WTC11 (cell line): ENCODE measurements around the gene CDH12. TPM values are rescaled to one million over a fixed set of nuclear protein-coding genes. Genes with fewer than 3 reads are reported as not detected.

Source experiments
- ATAC-seq: fragments of 200-7000 bp; cut with Tn5 transposase; 2 replicates; pipeline ENCODE4 v1.10.0; 2021; ENCODE audit warnings: mild to moderate bottlenecking, moderate library complexity
- CTCF ChIA-PET: fragments of 300-600 bp; sonication (Branson Sonifier 250); formaldehyde crosslinking; loops from one replicate; lab custom pipeline; 2021; ENCODE audit warnings: antibody characterized with exemption; lab: Charles Lee
- POLR2A ChIA-PET: fragments of 350-600 bp; sonication (Branson Sonifier 250); formaldehyde crosslinking; loops from one replicate; lab custom pipeline; 2021; ENCODE audit warnings: antibody characterized with exemption; lab: Charles Lee
- DNase-seq: peaks from one replicate; pipeline ENCODE4 v3.0.0; 2021; ENCODE audit warnings: low spot score
- H3K27ac Mint-ChIP-seq: 2 replicates; pipeline ENCODE4 v1.8.0; 2021; ENCODE audit warnings: mixed read lengths
- H3K27me3 Mint-ChIP-seq: 2 replicates; pipeline ENCODE4 v1.8.0; 2021; ENCODE audit warnings: low read depth, mild to moderate bottlenecking, moderate library complexity, mixed read lengths
- H3K36me3 Mint-ChIP-seq: 2 replicates; pipeline ENCODE4 v1.8.0; 2021; ENCODE audit warnings: mixed read lengths
- H3K4me1 Mint-ChIP-seq: 2 replicates; pipeline ENCODE4 v1.8.0; 2022; ENCODE audit warnings: mixed read lengths
- H3K4me3 Mint-ChIP-seq: 2 replicates; pipeline ENCODE4 v1.8.0; 2021; ENCODE audit warnings: mild to moderate bottlenecking, moderate library complexity, mixed read lengths
- H3K9me3 Mint-ChIP-seq: 2 replicates; pipeline ENCODE4 v1.8.0; 2021; ENCODE audit warnings: mixed read lengths
- CREB1 ChIP-seq: sonication (generic); formaldehyde crosslinking; IDR thresholded peaks from 2 replicates; pipeline ENCODE4 v1.8.0; 2023; ENCODE audit warnings: mild to moderate bottlenecking, missing genetic modification reagents
- EMX1 ChIP-seq: fragments of 250-450 bp; sonication (Bioruptor Pico); IDR thresholded peaks from 2 replicates; pipeline ENCODE4 v1.8.0; 2021; ENCODE audit warnings: mild to moderate bottlenecking
- FOXP1 ChIP-seq: sonication (generic); formaldehyde crosslinking; IDR thresholded peaks from 2 replicates; pipeline ENCODE4 v1.8.0; 2022; ENCODE audit warnings: missing genetic modification reagents, mild to moderate bottlenecking, moderate library complexity, borderline replicate concordance
- NFE2L1 ChIP-seq: sonication (generic); formaldehyde crosslinking; IDR thresholded peaks from 2 replicates; pipeline ENCODE4 v1.8.1; 2023; ENCODE audit warnings: missing genetic modification reagents
- SMAD4 ChIP-seq: sonication (generic); formaldehyde crosslinking; IDR thresholded peaks from 2 replicates; pipeline ENCODE4 v1.8.0; 2022; ENCODE audit warnings: mild to moderate bottlenecking, missing genetic modification reagents
- ZNF219 ChIP-seq: sonication (generic); formaldehyde crosslinking; IDR thresholded peaks from 2 replicates; pipeline ENCODE4 v1.8.0; 2023; ENCODE audit warnings: missing genetic modification reagents, mild to moderate bottlenecking, borderline replicate concordance
- total RNA-seq: library from RNA; stranded (reverse); gene quantifications from 3 replicates; pipeline ENCODE4 v1.2.3, GENCODE V29; 2021
- TF ChIP-seq, protein P1 (sequence below): sonication (generic); formaldehyde crosslinking; IDR thresholded peaks from 2 replicates; pipeline ENCODE4 v1.8.1; 2023; ENCODE audit warnings: mild to moderate bottlenecking, missing genetic modification reagents, moderate library complexity
- TF ChIP-seq, protein P2 (sequence below): sonication (generic); formaldehyde crosslinking; IDR thresholded peaks from 2 replicates; pipeline ENCODE4 v1.8.0; 2023; ENCODE audit warnings: missing genetic modification reagents, mild to moderate bottlenecking, borderline replicate concordance
- TF ChIP-seq, protein P3 (sequence below): sonication (generic); formaldehyde crosslinking; IDR thresholded peaks from 2 replicates; pipeline ENCODE4 v1.8.0; 2022; ENCODE audit warnings: missing genetic modification reagents
- TF ChIP-seq, protein P4 (sequence below): sonication (generic); formaldehyde crosslinking; IDR thresholded peaks from 2 replicates; pipeline ENCODE4 v1.8.1; 2023; ENCODE audit warnings: mild to moderate bottlenecking, missing genetic modification reagents, moderate library complexity
- TF ChIP-seq, protein P5 (sequence below): sonication (generic); formaldehyde crosslinking; IDR thresholded peaks from 2 replicates; pipeline ENCODE4 v1.8.1; 2023; ENCODE audit warnings: mild to moderate bottlenecking, moderate library complexity, missing genetic modification reagents
- TF ChIP-seq, protein P6 (sequence below): fragments of 250-450 bp; sonication (Bioruptor Pico); IDR thresholded peaks from 2 replicates; pipeline ENCODE4 v1.9.0; 2021; ENCODE audit warnings: mild to moderate bottlenecking, borderline replicate concordance

The CDH12 gene
- total RNA-seq, 1 experiment from 2014 or later, result not detected

GRCh38 chr5:21806943-21807342 lies 1046.2 kb downstream of the CDH12 start:
- ChIA-PET POLR2A (no interaction called here), CTCF (no interaction called here)
- Mint-ChIP-seq H3K27me3 (no peaks in the 10 kb centered on the region), H3K36me3 (no peaks in the 10 kb centered on the region), H3K4me1 (0 out of 2 replicates have a peak, but pooled peaks cover 7% of the 10 kb centered on the region), H3K27ac (no peak overlapping the region), H3K9me3 (peaks cover 6% of the 10 kb centered on the region; the same call in 1 of the 2 replicates), H3K4me3 (no peak overlapping the region)
- no peak for TF ChIP-seq NFE2L1
- TF ChIP-seq EMX1, result no peak
- TF ChIP-seq ZNF219 (CRISPR knock-in tag), result no peak
- TF ChIP-seq, protein P1, sequence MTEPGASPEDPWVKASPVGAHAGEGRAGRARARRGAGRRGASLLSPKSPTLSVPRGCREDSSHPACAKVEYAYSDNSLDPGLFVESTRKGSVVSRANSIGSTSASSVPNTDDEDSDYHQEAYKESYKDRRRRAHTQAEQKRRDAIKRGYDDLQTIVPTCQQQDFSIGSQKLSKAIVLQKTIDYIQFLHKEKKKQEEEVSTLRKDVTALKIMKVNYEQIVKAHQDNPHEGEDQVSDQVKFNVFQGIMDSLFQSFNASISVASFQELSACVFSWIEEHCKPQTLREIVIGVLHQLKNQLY (CRISPR knock-in tag), result no peak
- TF ChIP-seq, protein P2, sequence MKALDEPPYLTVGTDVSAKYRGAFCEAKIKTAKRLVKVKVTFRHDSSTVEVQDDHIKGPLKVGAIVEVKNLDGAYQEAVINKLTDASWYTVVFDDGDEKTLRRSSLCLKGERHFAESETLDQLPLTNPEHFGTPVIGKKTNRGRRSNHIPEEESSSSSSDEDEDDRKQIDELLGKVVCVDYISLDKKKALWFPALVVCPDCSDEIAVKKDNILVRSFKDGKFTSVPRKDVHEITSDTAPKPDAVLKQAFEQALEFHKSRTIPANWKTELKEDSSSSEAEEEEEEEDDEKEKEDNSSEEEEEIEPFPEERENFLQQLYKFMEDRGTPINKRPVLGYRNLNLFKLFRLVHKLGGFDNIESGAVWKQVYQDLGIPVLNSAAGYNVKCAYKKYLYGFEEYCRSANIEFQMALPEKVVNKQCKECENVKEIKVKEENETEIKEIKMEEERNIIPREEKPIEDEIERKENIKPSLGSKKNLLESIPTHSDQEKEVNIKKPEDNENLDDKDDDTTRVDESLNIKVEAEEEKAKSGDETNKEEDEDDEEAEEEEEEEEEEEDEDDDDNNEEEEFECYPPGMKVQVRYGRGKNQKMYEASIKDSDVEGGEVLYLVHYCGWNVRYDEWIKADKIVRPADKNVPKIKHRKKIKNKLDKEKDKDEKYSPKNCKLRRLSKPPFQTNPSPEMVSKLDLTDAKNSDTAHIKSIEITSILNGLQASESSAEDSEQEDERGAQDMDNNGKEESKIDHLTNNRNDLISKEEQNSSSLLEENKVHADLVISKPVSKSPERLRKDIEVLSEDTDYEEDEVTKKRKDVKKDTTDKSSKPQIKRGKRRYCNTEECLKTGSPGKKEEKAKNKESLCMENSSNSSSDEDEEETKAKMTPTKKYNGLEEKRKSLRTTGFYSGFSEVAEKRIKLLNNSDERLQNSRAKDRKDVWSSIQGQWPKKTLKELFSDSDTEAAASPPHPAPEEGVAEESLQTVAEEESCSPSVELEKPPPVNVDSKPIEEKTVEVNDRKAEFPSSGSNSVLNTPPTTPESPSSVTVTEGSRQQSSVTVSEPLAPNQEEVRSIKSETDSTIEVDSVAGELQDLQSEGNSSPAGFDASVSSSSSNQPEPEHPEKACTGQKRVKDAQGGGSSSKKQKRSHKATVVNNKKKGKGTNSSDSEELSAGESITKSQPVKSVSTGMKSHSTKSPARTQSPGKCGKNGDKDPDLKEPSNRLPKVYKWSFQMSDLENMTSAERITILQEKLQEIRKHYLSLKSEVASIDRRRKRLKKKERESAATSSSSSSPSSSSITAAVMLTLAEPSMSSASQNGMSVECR, result no peak
- TF ChIP-seq, protein P3, sequence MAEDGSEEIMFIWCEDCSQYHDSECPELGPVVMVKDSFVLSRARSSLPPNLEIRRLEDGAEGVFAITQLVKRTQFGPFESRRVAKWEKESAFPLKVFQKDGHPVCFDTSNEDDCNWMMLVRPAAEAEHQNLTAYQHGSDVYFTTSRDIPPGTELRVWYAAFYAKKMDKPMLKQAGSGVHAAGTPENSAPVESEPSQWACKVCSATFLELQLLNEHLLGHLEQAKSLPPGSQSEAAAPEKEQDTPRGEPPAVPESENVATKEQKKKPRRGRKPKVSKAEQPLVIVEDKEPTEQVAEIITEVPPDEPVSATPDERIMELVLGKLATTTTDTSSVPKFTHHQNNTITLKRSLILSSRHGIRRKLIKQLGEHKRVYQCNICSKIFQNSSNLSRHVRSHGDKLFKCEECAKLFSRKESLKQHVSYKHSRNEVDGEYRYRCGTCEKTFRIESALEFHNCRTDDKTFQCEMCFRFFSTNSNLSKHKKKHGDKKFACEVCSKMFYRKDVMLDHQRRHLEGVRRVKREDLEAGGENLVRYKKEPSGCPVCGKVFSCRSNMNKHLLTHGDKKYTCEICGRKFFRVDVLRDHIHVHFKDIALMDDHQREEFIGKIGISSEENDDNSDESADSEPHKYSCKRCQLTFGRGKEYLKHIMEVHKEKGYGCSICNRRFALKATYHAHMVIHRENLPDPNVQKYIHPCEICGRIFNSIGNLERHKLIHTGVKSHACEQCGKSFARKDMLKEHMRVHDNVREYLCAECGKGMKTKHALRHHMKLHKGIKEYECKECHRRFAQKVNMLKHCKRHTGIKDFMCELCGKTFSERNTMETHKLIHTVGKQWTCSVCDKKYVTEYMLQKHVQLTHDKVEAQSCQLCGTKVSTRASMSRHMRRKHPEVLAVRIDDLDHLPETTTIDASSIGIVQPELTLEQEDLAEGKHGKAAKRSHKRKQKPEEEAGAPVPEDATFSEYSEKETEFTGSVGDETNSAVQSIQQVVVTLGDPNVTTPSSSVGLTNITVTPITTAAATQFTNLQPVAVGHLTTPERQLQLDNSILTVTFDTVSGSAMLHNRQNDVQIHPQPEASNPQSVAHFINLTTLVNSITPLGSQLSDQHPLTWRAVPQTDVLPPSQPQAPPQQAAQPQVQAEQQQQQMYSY (CRISPR knock-in tag), result no peak
- TF ChIP-seq SMAD4, result no peak
- TF ChIP-seq, protein P4, sequence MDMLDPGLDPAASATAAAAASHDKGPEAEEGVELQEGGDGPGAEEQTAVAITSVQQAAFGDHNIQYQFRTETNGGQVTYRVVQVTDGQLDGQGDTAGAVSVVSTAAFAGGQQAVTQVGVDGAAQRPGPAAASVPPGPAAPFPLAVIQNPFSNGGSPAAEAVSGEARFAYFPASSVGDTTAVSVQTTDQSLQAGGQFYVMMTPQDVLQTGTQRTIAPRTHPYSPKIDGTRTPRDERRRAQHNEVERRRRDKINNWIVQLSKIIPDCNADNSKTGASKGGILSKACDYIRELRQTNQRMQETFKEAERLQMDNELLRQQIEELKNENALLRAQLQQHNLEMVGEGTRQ, result no peak
- no peak for TF ChIP-seq FOXP1 (CRISPR knock-in tag)
- TF ChIP-seq CREB1 (CRISPR knock-in tag), result no peak
- TF ChIP-seq, protein P5, sequence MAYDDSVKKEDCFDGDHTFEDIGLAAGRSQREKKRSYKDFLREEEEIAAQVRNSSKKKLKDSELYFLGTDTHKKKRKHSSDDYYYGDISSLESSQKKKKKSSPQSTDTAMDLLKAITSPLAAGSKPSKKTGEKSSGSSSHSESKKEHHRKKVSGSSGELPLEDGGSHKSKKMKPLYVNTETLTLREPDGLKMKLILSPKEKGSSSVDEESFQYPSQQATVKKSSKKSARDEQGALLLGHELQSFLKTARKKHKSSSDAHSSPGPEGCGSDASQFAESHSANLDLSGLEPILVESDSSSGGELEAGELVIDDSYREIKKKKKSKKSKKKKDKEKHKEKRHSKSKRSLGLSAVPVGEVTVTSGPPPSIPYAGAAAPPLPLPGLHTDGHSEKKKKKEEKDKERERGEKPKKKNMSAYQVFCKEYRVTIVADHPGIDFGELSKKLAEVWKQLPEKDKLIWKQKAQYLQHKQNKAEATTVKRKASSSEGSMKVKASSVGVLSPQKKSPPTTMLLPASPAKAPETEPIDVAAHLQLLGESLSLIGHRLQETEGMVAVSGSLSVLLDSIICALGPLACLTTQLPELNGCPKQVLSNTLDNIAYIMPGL, result no peak
- TF ChIP-seq, protein P6, sequence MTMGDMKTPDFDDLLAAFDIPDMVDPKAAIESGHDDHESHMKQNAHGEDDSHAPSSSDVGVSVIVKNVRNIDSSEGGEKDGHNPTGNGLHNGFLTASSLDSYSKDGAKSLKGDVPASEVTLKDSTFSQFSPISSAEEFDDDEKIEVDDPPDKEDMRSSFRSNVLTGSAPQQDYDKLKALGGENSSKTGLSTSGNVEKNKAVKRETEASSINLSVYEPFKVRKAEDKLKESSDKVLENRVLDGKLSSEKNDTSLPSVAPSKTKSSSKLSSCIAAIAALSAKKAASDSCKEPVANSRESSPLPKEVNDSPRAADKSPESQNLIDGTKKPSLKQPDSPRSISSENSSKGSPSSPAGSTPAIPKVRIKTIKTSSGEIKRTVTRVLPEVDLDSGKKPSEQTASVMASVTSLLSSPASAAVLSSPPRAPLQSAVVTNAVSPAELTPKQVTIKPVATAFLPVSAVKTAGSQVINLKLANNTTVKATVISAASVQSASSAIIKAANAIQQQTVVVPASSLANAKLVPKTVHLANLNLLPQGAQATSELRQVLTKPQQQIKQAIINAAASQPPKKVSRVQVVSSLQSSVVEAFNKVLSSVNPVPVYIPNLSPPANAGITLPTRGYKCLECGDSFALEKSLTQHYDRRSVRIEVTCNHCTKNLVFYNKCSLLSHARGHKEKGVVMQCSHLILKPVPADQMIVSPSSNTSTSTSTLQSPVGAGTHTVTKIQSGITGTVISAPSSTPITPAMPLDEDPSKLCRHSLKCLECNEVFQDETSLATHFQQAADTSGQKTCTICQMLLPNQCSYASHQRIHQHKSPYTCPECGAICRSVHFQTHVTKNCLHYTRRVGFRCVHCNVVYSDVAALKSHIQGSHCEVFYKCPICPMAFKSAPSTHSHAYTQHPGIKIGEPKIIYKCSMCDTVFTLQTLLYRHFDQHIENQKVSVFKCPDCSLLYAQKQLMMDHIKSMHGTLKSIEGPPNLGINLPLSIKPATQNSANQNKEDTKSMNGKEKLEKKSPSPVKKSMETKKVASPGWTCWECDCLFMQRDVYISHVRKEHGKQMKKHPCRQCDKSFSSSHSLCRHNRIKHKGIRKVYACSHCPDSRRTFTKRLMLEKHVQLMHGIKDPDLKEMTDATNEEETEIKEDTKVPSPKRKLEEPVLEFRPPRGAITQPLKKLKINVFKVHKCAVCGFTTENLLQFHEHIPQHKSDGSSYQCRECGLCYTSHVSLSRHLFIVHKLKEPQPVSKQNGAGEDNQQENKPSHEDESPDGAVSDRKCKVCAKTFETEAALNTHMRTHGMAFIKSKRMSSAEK (CRISPR knock-in tag), result no peak
- TF ChIP-seq, all 79 proteins: peak for 0
- ATAC-seq (no peak), DNase-seq (no peak)
